Esophagus muscularis mucosa (tissue), 4 donors: ENCODE data around the gene CD300LG. TPM values are rescaled to one million over a fixed set of nuclear protein-coding genes. Genes with fewer than 3 reads are reported as not detected.
"Not testable (repeated sequence)": the region's sequence is repeated elsewhere in the genome, so short reads cannot be mapped to it uniquely, and the experiment has no call there.

Source experiments
- DNase-seq: peaks from one replicate; pipeline ENCODE4 v3.0.0-alpha.2; 2017; ENCODE audit errors: extremely low spot score
- H3K27ac ChIP-seq, 4 donors: fragments of 200-600 bp; sonication (generic); replicated peaks in 1 of 4; 1 replicate in 3 of 4; 2 replicates in 1 of 4; pipeline ENCODE4 v1.5.1; 2016 to 2019; ENCODE audit warnings: mild to moderate bottlenecking in 1 of 4
- H3K27me3 ChIP-seq, 4 donors: fragments of 200-600 bp; sonication (generic); one replicate each; pipeline versions ENCODE4 v1.5.1 to v1.6.0; 2016 to 2019
- H3K36me3 ChIP-seq, 4 donors: fragments of 200-600 bp; sonication (generic); one replicate each; pipeline ENCODE4 v1.5.1; 2016 to 2019
- H3K4me1 ChIP-seq, 4 donors: fragments of 200-600 bp; sonication (generic); one replicate each; pipeline ENCODE4 v1.5.1; 2016 to 2019
- H3K4me3 ChIP-seq, 4 donors: fragments of 200-600 bp; sonication (generic); 1 replicate in 2 of 4; 2 replicates in 2 of 4; pipeline ENCODE4 v1.5.1; 2016 to 2019; ENCODE audit warnings: mild to moderate bottlenecking in 4 of 4, moderate library complexity in 1 of 4
- H3K9me3 ChIP-seq, 4 donors: fragments of 200-600 bp; sonication (generic); 1 replicate in 3 of 4; 2 replicates in 1 of 4; pipeline ENCODE4 v1.5.1; 2016 to 2019
- CTCF ChIP-seq, 3 experiments: fragments of 200-600 bp in 2 of 3; fragments of 450-650 bp in 1 of 3; sonication (generic) in 2 of 3; IDR thresholded peaks; one replicate each; pipeline ENCODE4 v1.5.1; 2017 to 2019; ENCODE audit warnings: antibody characterized with exemption in 3 of 3, mild to moderate bottlenecking in 2 of 3, moderate library complexity in 1 of 3
- EP300 ChIP-seq: sonication (generic); formaldehyde crosslinking; IDR thresholded peaks from one replicate; pipeline ENCODE4 v1.6.1; 2017; ENCODE audit warnings: antibody characterized with exemption
- POLR2A ChIP-seq: fragments of 450-650 bp; IDR thresholded peaks from one replicate; pipeline ENCODE4 v1.6.1; 2017; ENCODE audit warnings: antibody characterized with exemption, moderate library complexity, mild to moderate bottlenecking, low read depth
- POLR2AphosphoS5 ChIP-seq, 2 donors: sonication (generic); formaldehyde crosslinking; IDR thresholded peaks; one replicate each; pipeline ENCODE4 v1.6.1; 2017; ENCODE audit warnings: antibody characterized with exemption in 2 of 2
- WGBS: methylation state at CpG from one replicate; pipeline ENCODE4 v1.1.5; 2018; 5-methylcytosine and 5-hydroxymethylcytosine counted together
- intact Hi-C: fragments of 100-400 bp; cut with DNase I; formaldehyde crosslinking; loops from one replicate; pipeline ENCODE4 v1.15.1; 2023
- total RNA-seq, 4 donors: library from RNA; depleted of rRNA; stranded (reverse); fragments of >200 nt; gene quantifications; one replicate each; pipeline versions ENCODE4 v1.1.0 to v1.2.1, GENCODE V29; 2016

CD300LG gene
- total RNA-seq, 4 donors from 2014 or later, result 0.83 to 12.0 (median 7.3) TPM

- 72% methylated on average over 4 of the region's 4 CpGs for WGBS
- Histone ChIP-seq H3K9me3 (no peaks in the 10 kb centered on the region), H3K4me1 (peaks cover 0 to 4% (median 0%) of the 10 kb centered on the region in 4 donors), H3K36me3 (peaks cover 0 to 12% (median 5%) of the 10 kb centered on the region in 4 donors), H3K4me3 (no peak overlapping the region), H3K27me3 (no peaks in the 10 kb centered on the region), H3K27ac (no peak overlapping the region)
- DNase-seq, result no peak
- TF ChIP-seq CTCF (IDR thresholded peaks at IDR 0.05) (no peak), POLR2AphosphoS5 (IDR thresholded peaks at IDR 0.05) (no peak), EP300 (no peak), POLR2A (no peak)
- intact Hi-C loops, result no loop called here
These were observed 41.6 kb downstream of the CD300LG start for GRCh38 chr17:43888548-43888947.

GRCh38 chr17:43890240-43890639 lies 43.3 kb downstream of the CD300LG start:
- no peaks in the 10 kb centered on the region for H3K9me3 ChIP-seq
- no peak overlapping the region for H3K4me3 ChIP-seq
- peaks cover 0 to 18% (median 6%) of the 10 kb centered on the region in 4 donors for H3K36me3 ChIP-seq
- 100% methylated on average over 1 of the region's 1 CpG for WGBS
- DNase-seq, result no peak
- H3K27ac ChIP-seq, result no peak overlapping the region
- TF ChIP-seq EP300 (no peak), CTCF (IDR thresholded peaks at IDR 0.05) (no peak), POLR2A (no peak), POLR2AphosphoS5 (IDR thresholded peaks at IDR 0.05) (no peak)
- H3K27me3 ChIP-seq, result no peaks in the 10 kb centered on the region
- intact Hi-C loops, result no loop called here
- peaks cover 0 to 4% (median 0%) of the 10 kb centered on the region in 4 donors for H3K4me1 ChIP-seq

- H3K4me1 ChIP-seq, result peaks cover 0 to 4% (median 0%) of the 10 kb centered on the region in 4 donors
- H3K4me3 ChIP-seq, result no peak overlapping the region
- intact Hi-C loops, result no loop called here
- TF ChIP-seq CTCF (IDR thresholded peaks at IDR 0.05) (no peak), POLR2AphosphoS5 (IDR thresholded peaks at IDR 0.05) (no peak), POLR2A (no peak), EP300 (no peak)
- H3K36me3 ChIP-seq, result peaks cover 0 to 32% (median 15%) of the 10 kb centered on the region in 4 donors
- DNase-seq, result no peak
- no peaks in the 10 kb centered on the region for H3K9me3 ChIP-seq
- no peak overlapping the region for H3K27ac ChIP-seq
- WGBS, result 89% methylated on average over 5 of the region's 5 CpGs
- no peaks in the 10 kb centered on the region for H3K27me3 ChIP-seq
These were observed 45.1 kb downstream of the CD300LG start for GRCh38 chr17:43891851-43892646.

GRCh38 chr17:43892647-43892952 lies 45.6 kb downstream of the CD300LG start:
- 42% methylated on average over 4 of the region's 4 CpGs for WGBS
- H3K9me3 ChIP-seq, result no peaks in the 10 kb centered on the region
- no peaks in the 10 kb centered on the region for H3K27me3 ChIP-seq
- H3K36me3 ChIP-seq, result peaks cover 0 to 38% (median 17%) of the 10 kb centered on the region in 4 donors
- H3K4me1 ChIP-seq, result peaks cover 0 to 4% (median 0%) of the 10 kb centered on the region in 4 donors
- intact Hi-C loops, result no loop called here
- no peak overlapping the region for H3K27ac ChIP-seq
- no peak for TF ChIP-seq EP300
- no peak overlapping the region for H3K4me3 ChIP-seq
- no peak for DNase-seq

GRCh38 chr17:43894494-43894893 lies 47.5 kb downstream of the CD300LG start:
- H3K27ac ChIP-seq, intact Hi-C loops: not testable (repeated sequence)

More at GRCh38 chr17:43894494-43894893, 47.5 kb downstream of the CD300LG start:
- not testable (repeated sequence) for DNase-seq, H3K9me3 ChIP-seq, H3K4me1 ChIP-seq, H3K4me3 ChIP-seq, H3K27me3 ChIP-seq
- 92% methylated on average over 4 of the region's 4 CpGs for WGBS
- peaks cover 0 to 45% (median 20%) of the 10 kb centered on the region in 4 donors for H3K36me3 ChIP-seq
